Osteoblast (primary cell): ENCODE measurements around the gene KRTAP10-3. TPM values are rescaled to one million over a fixed set of nuclear protein-coding genes. Genes with fewer than 3 reads are reported as not detected.

Source experiments
- DNase-seq: peaks from one replicate; pipeline ENCODE4 v3.0.0; 2011; ENCODE audit warnings: low spot score, mixed read lengths; ENCODE audit not compliant: insufficient read length; ENCODE audit errors: missing footprints
- H2AFZ ChIP-seq: 2 replicates; pipeline ENCODE4 v1.6.0; 2011; ENCODE audit warnings: mild to moderate bottlenecking, low read length
- H3K27ac ChIP-seq: 2 replicates; pipeline ENCODE4 v1.5.1; 2011; ENCODE audit warnings: mild to moderate bottlenecking, low read depth, low read length, moderate library complexity
- H3K27me3 ChIP-seq: 2 replicates; pipeline ENCODE4 v1.6.0; 2012; ENCODE audit warnings: mild to moderate bottlenecking, control low read depth, inconsistent platforms, low read length, moderate library complexity; ENCODE audit not compliant: insufficient read depth
- H3K36me3 ChIP-seq: 2 replicates; pipeline ENCODE4 v1.5.1; 2011; ENCODE audit warnings: mild to moderate bottlenecking, low read length, control low read depth, moderate library complexity; ENCODE audit not compliant: insufficient read depth
- H3K4me1 ChIP-seq: 2 replicates; pipeline ENCODE4 v1.5.1; 2011; ENCODE audit warnings: mild to moderate bottlenecking, low read length, control low read depth, moderate library complexity; ENCODE audit not compliant: insufficient read depth
- H3K4me2 ChIP-seq: 2 replicates; pipeline ENCODE4 v1.6.0; 2011; ENCODE audit warnings: mild to moderate bottlenecking, low read length; ENCODE audit not compliant: insufficient read depth
- H3K4me3 ChIP-seq: fragments of 200-600 bp; sonication (generic); 3 replicates; pipeline ENCODE4 v1.5.1; 2012; ENCODE audit warnings: mild to moderate bottlenecking, low read length, inconsistent platforms; ENCODE audit not compliant: insufficient read depth
- H3K79me2 ChIP-seq: 2 replicates; pipeline ENCODE4 v1.6.0; 2012; ENCODE audit warnings: mild to moderate bottlenecking, low read length, control low read depth, inconsistent platforms; ENCODE audit not compliant: insufficient read depth
- H3K9me3 ChIP-seq: 2 replicates; pipeline ENCODE4 v1.5.1; 2011; ENCODE audit warnings: low read depth, low read length, control low read depth
- H4K20me1 ChIP-seq: 2 replicates; pipeline ENCODE4 v1.6.0; 2012; ENCODE audit warnings: mild to moderate bottlenecking, low read length, control low read depth; ENCODE audit not compliant: insufficient read depth
- CTCF ChIP-seq: IDR thresholded peaks from 2 replicates; pipeline ENCODE4 v1.5.1; 2011; ENCODE audit warnings: mild to moderate bottlenecking, low read depth, low read length, moderate library complexity; ENCODE audit errors: extremely low read depth
- total RNA-seq: library from RNA; depleted of rRNA; stranded (reverse); fragments of >200 nt; gene quantifications from 2 replicates; pipeline ENCODE4 v1.2.3, GENCODE V29; 2012

The KRTAP10-3 gene
- total RNA-seq, 1 donor, result not detected

GRCh38 chr21:44512496-44513388 is 45.9 kb downstream of the KRTAP10-3 start:
- H3K4me3 ChIP-seq, result no peak overlapping the region
- H2AFZ ChIP-seq, result no peak overlapping the region
- no peak for TF ChIP-seq CTCF
- H3K27me3 ChIP-seq, result no peaks in the 10 kb centered on the region
- no peak for DNase-seq
- no peaks in the 10 kb centered on the region for H3K9me3 ChIP-seq
- H3K4me2 ChIP-seq, result no peak overlapping the region
- no peaks in the 10 kb centered on the region for H4K20me1 ChIP-seq
- H3K27ac ChIP-seq, result no peak overlapping the region
- no peaks in the 10 kb centered on the region for H3K36me3 ChIP-seq
- no peaks in the 10 kb centered on the region for H3K4me1 ChIP-seq
- no peaks in the 10 kb centered on the region for H3K79me2 ChIP-seq

GRCh38 chr21:44511938-44512275 is 46.7 kb downstream of the KRTAP10-3 start:
- no peak overlapping the region for H3K27ac ChIP-seq
- no peak overlapping the region for H3K4me2 ChIP-seq
- DNase-seq, result no peak
- H3K9me3 ChIP-seq, result no peaks in the 10 kb centered on the region
- H3K4me3 ChIP-seq, result no peak overlapping the region
- no peak overlapping the region for H2AFZ ChIP-seq
- no peaks in the 10 kb centered on the region for H3K36me3 ChIP-seq
- peaks cover 3% of the 10 kb centered on the region for H3K27me3 ChIP-seq
- TF ChIP-seq CTCF, result no peak
- H3K4me1 ChIP-seq, result no peaks in the 10 kb centered on the region
- no peaks in the 10 kb centered on the region for H3K79me2 ChIP-seq
- no peaks in the 10 kb centered on the region for H4K20me1 ChIP-seq

- no peaks in the 10 kb centered on the region for H3K79me2 ChIP-seq
- DNase-seq, result no peak
- H2AFZ ChIP-seq, result no peak overlapping the region
- H3K4me2 ChIP-seq, result no peak overlapping the region
- no peaks in the 10 kb centered on the region for H3K4me1 ChIP-seq
- H3K36me3 ChIP-seq, result no peaks in the 10 kb centered on the region
- TF ChIP-seq CTCF, result no peak
- H4K20me1 ChIP-seq, result no peaks in the 10 kb centered on the region
- no peaks in the 10 kb centered on the region for H3K9me3 ChIP-seq
- no peak overlapping the region for H3K4me3 ChIP-seq
- H3K27me3 ChIP-seq, result peaks cover 3% of the 10 kb centered on the region
- no peak overlapping the region for H3K27ac ChIP-seq
Measured at GRCh38 chr21:44511219-44511937, 47.2 kb downstream of the KRTAP10-3 start.
